Measurements from ENCODE around the gene GRIP2.

DNA sequence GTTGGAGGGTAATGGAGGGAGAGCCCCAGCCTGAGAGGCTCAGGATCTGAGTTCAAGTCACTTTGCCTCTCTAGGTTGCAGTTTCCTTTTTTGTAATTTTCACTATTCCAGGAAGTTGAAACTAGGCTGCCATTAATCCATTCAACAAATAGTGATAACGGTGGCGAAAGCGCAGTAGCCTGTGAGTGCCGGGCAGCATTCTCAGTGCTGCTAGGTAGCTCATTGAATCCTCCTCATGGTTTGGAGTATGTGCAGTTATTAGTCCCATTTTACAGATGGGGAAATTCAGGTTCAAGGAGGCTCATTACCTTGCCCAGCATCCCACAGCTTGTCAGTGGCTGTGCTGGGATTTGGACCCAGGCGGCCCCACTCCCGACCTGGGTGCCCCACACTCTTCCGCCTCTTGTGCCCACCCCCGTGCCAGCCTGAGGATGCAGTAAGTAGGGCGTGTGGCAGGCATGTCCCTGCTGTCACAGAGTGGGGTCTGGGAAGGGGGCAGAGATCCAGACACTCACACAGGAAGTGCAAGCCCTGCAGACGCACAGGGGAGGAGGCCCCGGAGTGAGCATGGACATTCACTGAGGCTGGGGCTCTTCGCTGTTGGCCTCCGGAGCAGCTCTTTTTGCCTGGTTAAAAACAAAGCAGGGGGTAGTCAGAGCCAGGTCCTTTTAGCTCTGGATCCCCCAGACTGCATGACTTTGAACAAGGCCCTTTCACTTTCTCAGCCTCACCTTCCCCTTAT lies 79.0 kb downstream of the GRIP2 start:
- no peak for TF ChIP-seq ZNF70 (CRISPR knock-in tag; IDR thresholded peaks at IDR 0.05)
- TF ChIP-seq ZFP3 (CRISPR knock-in tag; IDR thresholded peaks at IDR 0.05) = no peak
- TF ChIP-seq RARB (CRISPR knock-in tag; IDR thresholded peaks at IDR 0.05) = no peak
- TF ChIP-seq, protein P1, sequence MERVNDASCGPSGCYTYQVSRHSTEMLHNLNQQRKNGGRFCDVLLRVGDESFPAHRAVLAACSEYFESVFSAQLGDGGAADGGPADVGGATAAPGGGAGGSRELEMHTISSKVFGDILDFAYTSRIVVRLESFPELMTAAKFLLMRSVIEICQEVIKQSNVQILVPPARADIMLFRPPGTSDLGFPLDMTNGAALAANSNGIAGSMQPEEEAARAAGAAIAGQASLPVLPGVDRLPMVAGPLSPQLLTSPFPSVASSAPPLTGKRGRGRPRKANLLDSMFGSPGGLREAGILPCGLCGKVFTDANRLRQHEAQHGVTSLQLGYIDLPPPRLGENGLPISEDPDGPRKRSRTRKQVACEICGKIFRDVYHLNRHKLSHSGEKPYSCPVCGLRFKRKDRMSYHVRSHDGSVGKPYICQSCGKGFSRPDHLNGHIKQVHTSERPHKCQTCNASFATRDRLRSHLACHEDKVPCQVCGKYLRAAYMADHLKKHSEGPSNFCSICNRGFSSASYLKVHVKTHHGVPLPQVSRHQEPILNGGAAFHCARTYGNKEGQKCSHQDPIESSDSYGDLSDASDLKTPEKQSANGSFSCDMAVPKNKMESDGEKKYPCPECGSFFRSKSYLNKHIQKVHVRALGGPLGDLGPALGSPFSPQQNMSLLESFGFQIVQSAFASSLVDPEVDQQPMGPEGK (CRISPR knock-in tag; IDR thresholded peaks at IDR 0.05; ENCODE audit: borderline replicate concordance) = no peak
